Activated T-cell treated with anti-CD3 and anti-CD28 coated beads, Interleukin-2, amount 50 U/mL, for 4 hours (primary cell): ENCODE data around the gene KCNC4. TPM values are rescaled to one million over a fixed set of nuclear protein-coding genes. Genes with fewer than 3 reads are reported as not detected.
A peak's percentile ranks its signal among the peaks of the same experiment; 100 is the strongest.

ENCODE experiments used
- ATAC-seq, 2 donors: fragments of 200-7000 bp; cut with Tn5 transposase; one replicate each; pipeline ENCODE4 v1.10.0; 2021
- DNase-seq: peaks from one replicate; pipeline ENCODE4 v3.0.0-alpha.2; 2020
- H3K27me3 Mint-ChIP-seq: one replicate; pipeline ENCODE4 v1.8.0; 2021; ENCODE audit warnings: low read depth, mixed read lengths
- H3K36me3 Mint-ChIP-seq: one replicate; pipeline ENCODE4 v1.8.0; 2022; ENCODE audit warnings: mixed read lengths; ENCODE audit not compliant: insufficient read depth
- H3K4me1 Mint-ChIP-seq: one replicate; pipeline ENCODE4 v1.8.0; 2021; ENCODE audit warnings: low read depth, mixed read lengths
- H3K4me3 Mint-ChIP-seq: one replicate; pipeline ENCODE4 v1.8.0; 2021; ENCODE audit warnings: mild to moderate bottlenecking, moderate library complexity, mixed read lengths
- H3K9me3 Mint-ChIP-seq: one replicate; pipeline ENCODE4 v1.8.0; 2021; ENCODE audit warnings: mixed read lengths
- total RNA-seq, 3 donors: library from RNA; stranded (reverse); gene quantifications; one replicate each; pipeline ENCODE4 v1.2.1, GENCODE V29; 2021

Gene KCNC4
- total RNA-seq = 1 to 10 TPM; 6.4 to 8.1 (median 7.9) TPM

GRCh38 chr1:110209715-110210603, at the start of gene KCNC4:
TSS of gene KCNC4 (plus strand) at chr1:110210314. CDS start at chr1:110211500, 1,186 bp downstream.
- no peaks in the 10 kb centered on the region for H3K36me3 Mint-ChIP-seq
- H3K4me1 Mint-ChIP-seq = peaks cover 41% of the 10 kb centered on the region
- H3K27me3 Mint-ChIP-seq = peaks cover 3% of the 10 kb centered on the region
- peak within 1 kb of the TSS; percentile 85 for H3K4me3 Mint-ChIP-seq
- H3K9me3 Mint-ChIP-seq = no peaks in the 10 kb centered on the region
- ATAC-seq (peak; percentile 90 to 91), DNase-seq (peak; percentile 89)

- Mint-ChIP-seq H3K27me3 (peaks cover 44% of the 10 kb centered on the region), H3K9me3 (no peaks in the 10 kb centered on the region), H3K4me3 (no peak overlapping the region), H3K4me1 (peaks cover 2% of the 10 kb centered on the region), H3K36me3 (no peaks in the 10 kb centered on the region)
- no peak for DNase-seq
- no peak for ATAC-seq
Observed at GRCh38 chr1:110160538-110161100, 49.5 kb upstream of the KCNC4 start.

- Mint-ChIP-seq H3K4me3 (no peak overlapping the region), H3K27me3 (peaks cover 38% of the 10 kb centered on the region), H3K36me3 (no peaks in the 10 kb centered on the region), H3K4me1 (peaks cover 2% of the 10 kb centered on the region), H3K9me3 (no peaks in the 10 kb centered on the region)
- no peak for ATAC-seq
- no peak for DNase-seq
Observed at GRCh38 chr1:110161165-110161564, 48.9 kb upstream of the KCNC4 start.

- H3K36me3 Mint-ChIP-seq = no peaks in the 10 kb centered on the region
- ATAC-seq (no peak), DNase-seq (no peak)
- H3K9me3 Mint-ChIP-seq = no peaks in the 10 kb centered on the region
- peaks cover 2% of the 10 kb centered on the region for H3K4me1 Mint-ChIP-seq
- H3K4me3 Mint-ChIP-seq = no peak overlapping the region
- H3K27me3 Mint-ChIP-seq = peaks cover 31% of the 10 kb centered on the region
Observed at GRCh38 chr1:110161849-110162248, 48.3 kb upstream of the KCNC4 start.

GRCh38 chr1:110163591-110163990, 46.5 kb upstream of the KCNC4 start:
- ATAC-seq = no peak
- H3K9me3 Mint-ChIP-seq = no peaks in the 10 kb centered on the region
- no peaks in the 10 kb centered on the region for H3K36me3 Mint-ChIP-seq
- DNase-seq = no peak
- H3K27me3 Mint-ChIP-seq = peaks cover 22% of the 10 kb centered on the region
- H3K4me3 Mint-ChIP-seq = no peak overlapping the region
- H3K4me1 Mint-ChIP-seq = peaks cover 2% of the 10 kb centered on the region

GRCh38 chr1:110164725-110165350, 45.3 kb upstream of the KCNC4 start:
- no peak overlapping the region for H3K4me3 Mint-ChIP-seq
- no peaks in the 10 kb centered on the region for H3K36me3 Mint-ChIP-seq
- peaks cover 2% of the 10 kb centered on the region for H3K4me1 Mint-ChIP-seq
- no peaks in the 10 kb centered on the region for H3K9me3 Mint-ChIP-seq
- H3K27me3 Mint-ChIP-seq = peaks cover 12% of the 10 kb centered on the region
- ATAC-seq (no peak), DNase-seq (no peak)

GRCh38 chr1:110165761-110166231, 44.3 kb upstream of the KCNC4 start:
- ATAC-seq (no peak), DNase-seq (no peak)
- Mint-ChIP-seq H3K4me1 (no peaks in the 10 kb centered on the region), H3K36me3 (no peaks in the 10 kb centered on the region), H3K4me3 (no peak overlapping the region), H3K27me3 (peaks cover 6% of the 10 kb centered on the region), H3K9me3 (no peaks in the 10 kb centered on the region)

GRCh38 chr1:110166861-110167260, 43.3 kb upstream of the KCNC4 start:
- no peaks in the 10 kb centered on the region for H3K36me3 Mint-ChIP-seq
- H3K9me3 Mint-ChIP-seq = no peaks in the 10 kb centered on the region
- no peak overlapping the region for H3K4me3 Mint-ChIP-seq
- peaks cover 4% of the 10 kb centered on the region for H3K27me3 Mint-ChIP-seq
- ATAC-seq = no peak
- no peaks in the 10 kb centered on the region for H3K4me1 Mint-ChIP-seq
- no peak for DNase-seq

GRCh38 chr1:110170766-110171733, 39.1 kb upstream of the KCNC4 start:
- no peak for ATAC-seq
- Mint-ChIP-seq H3K4me1 (no peaks in the 10 kb centered on the region), H3K27me3 (no peaks in the 10 kb centered on the region), H3K4me3 (no peak overlapping the region), H3K36me3 (no peaks in the 10 kb centered on the region), H3K9me3 (no peaks in the 10 kb centered on the region)
- DNase-seq = no peak

- no peaks in the 10 kb centered on the region for H3K27me3 Mint-ChIP-seq
- H3K36me3 Mint-ChIP-seq = no peaks in the 10 kb centered on the region
- no peak for DNase-seq
Observed at GRCh38 chr1:110172001-110172400, 38.1 kb upstream of the KCNC4 start.

GRCh38 chr1:110173466-110174105, 36.5 kb upstream of the KCNC4 start:
- Mint-ChIP-seq H3K4me3 (no peak overlapping the region), H3K27me3 (no peaks in the 10 kb centered on the region), H3K9me3 (no peaks in the 10 kb centered on the region), H3K36me3 (no peaks in the 10 kb centered on the region), H3K4me1 (no peaks in the 10 kb centered on the region)
- no peak for DNase-seq
- ATAC-seq = no peak

More at GRCh38 chr1:110172001-110172400, 38.1 kb upstream of the KCNC4 start:
- Mint-ChIP-seq H3K4me3 (no peak overlapping the region), H3K4me1 (no peaks in the 10 kb centered on the region), H3K9me3 (no peaks in the 10 kb centered on the region)
- ATAC-seq = no peak

- DNase-seq = no peak
- Mint-ChIP-seq H3K9me3 (no peaks in the 10 kb centered on the region), H3K36me3 (no peaks in the 10 kb centered on the region), H3K4me1 (no peaks in the 10 kb centered on the region), H3K27me3 (no peaks in the 10 kb centered on the region), H3K4me3 (no peak overlapping the region)
- ATAC-seq = no peak
Observed at GRCh38 chr1:110174961-110175360, 35.2 kb upstream of the KCNC4 start.

GRCh38 chr1:110176299-110176956, 33.7 kb upstream of the KCNC4 start:
- Mint-ChIP-seq H3K4me3 (no peak overlapping the region), H3K9me3 (no peaks in the 10 kb centered on the region), H3K36me3 (no peaks in the 10 kb centered on the region), H3K4me1 (no peaks in the 10 kb centered on the region), H3K27me3 (no peaks in the 10 kb centered on the region)
- DNase-seq = no peak
- no peak for ATAC-seq
